GM10248 (cell line): Measurements from ENCODE around the gene DEPDC4.
"Not testable (repeated sequence)": the region's sequence is repeated elsewhere in the genome, so short reads cannot be mapped to it uniquely, and the experiment has no call there.

Experiments
- CTCF ChIA-PET: fragments of 300-600 bp; sonication (Branson Sonifier 250); formaldehyde crosslinking; extraction: SDS; loops from one replicate; lab custom pipeline; 2021; ENCODE audit warnings: antibody characterized with exemption; lab: Yijun Ruan, JAX
- POLR2A ChIA-PET: fragments of 350-650 bp; sonication (Branson Sonifier 250); formaldehyde crosslinking; extraction: SDS; loops from one replicate; lab custom pipeline; 2020; ENCODE audit warnings: antibody characterized with exemption; lab: Yijun Ruan, JAX
- DNase-seq: peaks from one replicate; pipeline ENCODE4 v3.0.0; 2012; ENCODE audit errors: extremely low spot score
- CTCF ChIP-seq: IDR thresholded peaks from 2 replicates; pipeline ENCODE4 v1.5.1; 2012; ENCODE audit warnings: mild to moderate bottlenecking, low read depth; ENCODE audit errors: extremely low read depth, missing control alignments, control extremely low read depth

Gene DEPDC4

GRCh38 chr12:100293017-100293416, 26.1 kb upstream of the DEPDC4 start:
- POLR2A ChIA-PET: no interaction called here
- no peak for DNase-seq
- CTCF ChIA-PET: interaction anchor here (1.0 kb wide), 1 partner anchor 13 kb away, joined by 3 read pairs; no protein-coding TSS in a partner anchor
- TF ChIP-seq CTCF: no peak

GRCh38 chr12:100290016-100290415, 23.1 kb upstream of the DEPDC4 start:
- no peak for TF ChIP-seq CTCF
- POLR2A ChIA-PET: no interaction called here
- no peak for DNase-seq
- CTCF ChIA-PET: interaction anchor here (1.9 kb wide), 1 partner anchor 18 kb away, joined by 4 read pairs; no protein-coding TSS in a partner anchor

DNA sequence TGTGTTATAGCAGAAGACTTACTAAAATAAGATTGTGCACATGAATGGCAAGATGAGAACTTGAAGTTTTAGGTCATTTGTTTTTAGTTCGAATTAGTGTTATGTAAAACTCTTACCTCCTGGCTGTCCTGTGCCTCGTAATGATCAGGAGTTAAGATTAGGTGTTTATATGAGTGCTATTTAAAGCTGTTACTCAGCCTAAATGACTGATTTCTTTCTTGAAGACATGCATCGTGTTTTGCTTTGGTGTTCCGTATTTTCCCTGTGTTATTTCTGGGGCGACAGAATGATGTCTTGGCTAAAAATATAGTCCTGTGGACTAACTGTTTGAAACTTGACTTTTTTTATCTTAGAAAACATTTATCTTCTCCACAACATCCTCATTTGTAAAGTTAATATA, 22.2 kb upstream of the DEPDC4 start:
- POLR2A ChIA-PET: no interaction called here
- TF ChIP-seq CTCF: no peak
- CTCF ChIA-PET: interaction anchor here (1.9 kb wide), 1 partner anchor 17 kb away, joined by 4 read pairs; no protein-coding TSS in a partner anchor
- DNase-seq: no peak

- not testable (repeated sequence) for DNase-seq
- POLR2A ChIA-PET: interaction anchor here (0.8 kb wide), 1 partner anchor 17 kb away, joined by 3 read pairs; the partner anchor contains the start of genes DEPDC4 and SCYL2
- CTCF ChIA-PET: interaction anchor here (1.2 to 2.0 kb wide), 3 partner anchors 11 to 16 kb away, joined by 3 to 7 read pairs (median 3); partner anchors contain the start of genes DEPDC4 and SCYL2
Measured at GRCh38 chr12:100284556-100284955, 17.7 kb upstream of the DEPDC4 start.

- ChIA-PET CTCF (interaction anchor here (0.7 to 1.9 kb wide), 4 partner anchors 13 to 125 kb away, joined by 3 to 8 read pairs (median 4); no protein-coding TSS in a partner anchor), POLR2A (no interaction called here)
- DNase-seq: no peak
- TF ChIP-seq CTCF: no peak
Measured at GRCh38 chr12:100279607-100280244, 12.8 kb upstream of the DEPDC4 start.

- ChIA-PET POLR2A (no interaction called here), CTCF (interaction anchor here (0.7 to 1.9 kb wide), 5 partner anchors 12 to 124 kb away, joined by 3 to 8 read pairs (median 4); partner anchors contain the start of genes DEPDC4 and SCYL2)
- no peak for TF ChIP-seq CTCF
- no peak for DNase-seq
Measured at GRCh38 chr12:100279159-100279558, 12.3 kb upstream of the DEPDC4 start.

DNA sequence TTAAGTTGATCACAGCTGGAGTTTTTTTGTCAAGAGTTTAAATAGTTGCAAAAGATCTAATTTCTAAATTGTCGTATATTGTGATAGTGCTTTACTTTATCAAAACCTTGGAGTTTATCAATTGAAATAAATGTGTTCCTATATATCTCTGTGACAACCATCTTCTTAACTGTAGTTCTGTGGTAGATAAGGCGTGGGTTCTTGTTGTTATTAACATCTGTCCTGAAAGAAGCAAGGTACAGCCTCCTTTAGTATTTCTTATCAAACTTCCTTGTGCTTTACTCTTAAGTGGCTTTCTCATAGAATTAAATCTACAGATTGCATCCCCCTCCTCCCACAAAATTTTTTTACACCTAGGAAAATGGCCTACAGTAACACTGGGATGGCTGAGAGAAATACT, 7.4 kb upstream of the DEPDC4 start:
- no peak for DNase-seq
- ChIA-PET POLR2A (no interaction called here), CTCF (no interaction called here)
- TF ChIP-seq CTCF: no peak
